Activated CD8-positive, alpha-beta memory T cell treated with anti-CD3 and anti-CD28 coated beads, Interleukin-2, amount 50 U/mL, for 24 hours (primary cell): ENCODE measurements around the gene NDUFS8.

Experiments
- DNase-seq: peaks from one replicate; pipeline ENCODE4 v3.0.0-alpha.2; 2020; ENCODE audit errors: extremely low read depth

The NDUFS8 gene

GRCh38 chr11:68036717-68037239, 6.3 kb downstream of the NDUFS8 start:
- no peak for DNase-seq

GRCh38 chr11:68037411-68038225, 7.1 kb downstream of the NDUFS8 start:
- no peak for DNase-seq

GRCh38 chr11:68038226-68038717, 7.8 kb downstream of the NDUFS8 start:
- no peak for DNase-seq

GRCh38 chr11:68038718-68039525, 8.4 kb downstream of the NDUFS8 start, which contains the start of gene TCIRG1:
TCIRG1 (plus strand) TSS chr11:68039025; CDS start chr11:68041272, 2,247 bp downstream.
- no peak for DNase-seq

- no peak for DNase-seq
Observed at GRCh38 chr11:68039526-68040086, 9.1 kb downstream of the NDUFS8 start.

- DNase-seq, result no peak
Observed at GRCh38 chr11:68040101-68040956, 9.8 kb downstream of the NDUFS8 start.

- DNase-seq, result no peak
Observed at GRCh38 chr11:68040957-68041591, 10.6 kb downstream of the NDUFS8 start.

- DNase-seq, result no peak
Observed at GRCh38 chr11:68041617-68042218, 11.2 kb downstream of the NDUFS8 start.

GRCh38 chr11:68042219-68043028, 11.9 kb downstream of the NDUFS8 start:
- DNase-seq, result no peak

GRCh38 chr11:68043029-68043348, 12.5 kb downstream of the NDUFS8 start:
- no peak for DNase-seq

GRCh38 chr11:68043349-68044144, 13.1 kb downstream of the NDUFS8 start:
- no peak for DNase-seq

GRCh38 chr11:68044145-68044813, 13.8 kb downstream of the NDUFS8 start:
- no peak for DNase-seq

- no peak for DNase-seq
Observed at GRCh38 chr11:68044898-68045351, 14.4 kb downstream of the NDUFS8 start.

- no peak for DNase-seq
Observed at GRCh38 chr11:68047437-68048290, 17.2 kb downstream of the NDUFS8 start.

GRCh38 chr11:68048681-68049508, 18.4 kb downstream of the NDUFS8 start:
- DNase-seq, result no peak
